Activated CD4-positive, alpha-beta T cell treated with anti-CD3 and anti-CD28 coated beads, Interleukin-2, amount 50 U/mL, for 1 hour (primary cell): ENCODE data around the gene MAN2A1.
"Not testable (repeated sequence)": the region's sequence is repeated elsewhere in the genome, so short reads cannot be mapped to it uniquely, and the experiment has no call there.

ENCODE experiments used
- DNase-seq: peaks from one replicate; pipeline ENCODE4 v3.0.0-alpha.2; 2020

MAN2A1 gene

GRCh38 chr5:109876941-109877669 lies 187.4 kb downstream of the MAN2A1 start:
- DNase-seq: no peak

- DNase-seq: no peak
Measured at GRCh38 chr5:109877670-109878045, 187.9 kb downstream of the MAN2A1 start.

- DNase-seq: no peak
Measured at GRCh38 chr5:109878887-109879286, 189.2 kb downstream of the MAN2A1 start.

GRCh38 chr5:109880907-109881685 lies 191.4 kb downstream of the MAN2A1 start:
- no peak for DNase-seq

- DNase-seq: no peak
Measured at GRCh38 chr5:109882546-109882945, 192.8 kb downstream of the MAN2A1 start.

- no peak for DNase-seq
Measured at GRCh38 chr5:109884676-109885075, 194.9 kb downstream of the MAN2A1 start.

GRCh38 chr5:109885205-109885604 lies 195.5 kb downstream of the MAN2A1 start:
- no peak for DNase-seq

GRCh38 chr5:109888989-109889388 lies 199.3 kb downstream of the MAN2A1 start:
- no peak for DNase-seq

- DNase-seq: not testable (repeated sequence)
Measured at GRCh38 chr5:109893271-109893670, 203.5 kb downstream of the MAN2A1 start.

- DNase-seq: no peak
Measured at GRCh38 chr5:109898269-109899162, 208.8 kb downstream of the MAN2A1 start.

GRCh38 chr5:109899163-109899535 lies 209.4 kb downstream of the MAN2A1 start:
- DNase-seq: no peak

- DNase-seq: no peak
Measured at GRCh38 chr5:109900461-109900860, 210.7 kb downstream of the MAN2A1 start.

GRCh38 chr5:109900911-109901627 lies 211.3 kb downstream of the MAN2A1 start:
- no peak for DNase-seq

GRCh38 chr5:109901628-109901981 lies 211.9 kb downstream of the MAN2A1 start:
- DNase-seq: no peak

GRCh38 chr5:109903061-109903460 lies 213.3 kb downstream of the MAN2A1 start:
- no peak for DNase-seq

GRCh38 chr5:109905906-109906305 lies 216.2 kb downstream of the MAN2A1 start:
- no peak for DNase-seq

- no peak for DNase-seq
Measured at GRCh38 chr5:109907189-109907588, 217.5 kb downstream of the MAN2A1 start.

- DNase-seq: no peak
Measured at GRCh38 chr5:109907731-109908130, 218.0 kb downstream of the MAN2A1 start.

GRCh38 chr5:109908366-109908765 lies 218.6 kb downstream of the MAN2A1 start:
- DNase-seq: no peak

GRCh38 chr5:109910874-109911273 lies 221.1 kb downstream of the MAN2A1 start:
- DNase-seq: no peak

- no peak for DNase-seq
Measured at GRCh38 chr5:109911731-109912130, 222.0 kb downstream of the MAN2A1 start.

GRCh38 chr5:109914906-109915305 lies 225.2 kb downstream of the MAN2A1 start:
- no peak for DNase-seq
